Esophagus squamous epithelium (tissue), 4 donors: ENCODE results near the gene EPS8L1.

Experiments
- POLR2A ChIP-seq, 4 donors: fragments of 450-650 bp; IDR thresholded peaks; one replicate each; pipeline ENCODE4 v1.6.1; 2017; ENCODE audit warnings: antibody characterized with exemption in 4 of 4, mild to moderate bottlenecking in 4 of 4, moderate library complexity in 3 of 4
- TF ChIP-seq, protein P1 (sequence below), 6 experiments: fragments of 450-650 bp in 4 of 6; fragments of 200-600 bp in 2 of 6; sonication (generic) in 2 of 6; IDR thresholded peaks; one replicate each; pipeline ENCODE4 v1.5.1; 2016 to 2019; ENCODE audit warnings: antibody characterized with exemption in 6 of 6, mild to moderate bottlenecking in 4 of 6, moderate library complexity in 4 of 6

DNA sequence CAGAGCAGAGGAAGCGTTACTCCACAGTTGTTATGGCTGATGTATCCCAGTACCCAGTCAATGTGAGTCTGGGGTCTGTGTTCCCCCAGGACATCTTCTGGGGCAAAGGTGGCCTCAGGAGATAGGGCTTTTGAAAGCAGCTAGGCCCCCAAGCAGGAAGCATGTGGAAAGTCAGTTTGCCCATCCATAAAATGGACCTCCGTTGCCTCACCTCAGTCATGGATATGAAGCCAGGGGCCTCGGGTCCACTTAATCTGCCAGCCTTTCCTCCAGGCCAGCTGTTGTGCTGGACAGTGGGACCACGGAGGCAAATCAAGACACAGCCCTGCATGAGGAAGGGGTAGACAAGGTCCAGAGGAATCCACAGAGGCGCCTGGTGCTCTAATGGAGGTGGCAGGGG, 3.3 kb downstream of the EPS8L1 start:
- TF ChIP-seq, protein P1, sequence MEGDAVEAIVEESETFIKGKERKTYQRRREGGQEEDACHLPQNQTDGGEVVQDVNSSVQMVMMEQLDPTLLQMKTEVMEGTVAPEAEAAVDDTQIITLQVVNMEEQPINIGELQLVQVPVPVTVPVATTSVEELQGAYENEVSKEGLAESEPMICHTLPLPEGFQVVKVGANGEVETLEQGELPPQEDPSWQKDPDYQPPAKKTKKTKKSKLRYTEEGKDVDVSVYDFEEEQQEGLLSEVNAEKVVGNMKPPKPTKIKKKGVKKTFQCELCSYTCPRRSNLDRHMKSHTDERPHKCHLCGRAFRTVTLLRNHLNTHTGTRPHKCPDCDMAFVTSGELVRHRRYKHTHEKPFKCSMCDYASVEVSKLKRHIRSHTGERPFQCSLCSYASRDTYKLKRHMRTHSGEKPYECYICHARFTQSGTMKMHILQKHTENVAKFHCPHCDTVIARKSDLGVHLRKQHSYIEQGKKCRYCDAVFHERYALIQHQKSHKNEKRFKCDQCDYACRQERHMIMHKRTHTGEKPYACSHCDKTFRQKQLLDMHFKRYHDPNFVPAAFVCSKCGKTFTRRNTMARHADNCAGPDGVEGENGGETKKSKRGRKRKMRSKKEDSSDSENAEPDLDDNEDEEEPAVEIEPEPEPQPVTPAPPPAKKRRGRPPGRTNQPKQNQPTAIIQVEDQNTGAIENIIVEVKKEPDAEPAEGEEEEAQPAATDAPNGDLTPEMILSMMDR (IDR thresholded peaks at IDR 0.05) = no peak
- TF ChIP-seq POLR2A (IDR thresholded peaks at IDR 0.05) = no peak
